ENCODE measurements around the gene RAD51B.

DNA sequence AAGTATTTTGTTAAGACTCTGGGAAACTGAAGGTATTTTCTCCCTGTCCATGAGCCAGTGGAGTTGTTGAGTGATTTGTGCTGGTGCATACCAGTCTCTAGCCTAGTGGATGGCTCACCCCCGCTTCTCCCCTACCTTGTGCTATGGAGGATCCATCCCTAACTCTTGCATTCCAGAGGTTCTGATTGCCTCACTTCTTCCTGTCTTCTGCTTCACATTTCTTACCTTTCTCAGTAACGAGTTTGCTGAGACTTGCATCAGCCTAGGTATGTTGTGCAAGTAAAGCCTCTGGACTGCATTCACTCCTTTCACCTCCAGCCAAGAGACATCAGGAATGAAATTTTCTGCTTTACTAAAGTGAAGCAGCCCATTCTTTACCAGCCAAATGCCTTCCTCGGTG, 581.7 kb downstream of the RAD51B start:
- TF ChIP-seq, protein P1, sequence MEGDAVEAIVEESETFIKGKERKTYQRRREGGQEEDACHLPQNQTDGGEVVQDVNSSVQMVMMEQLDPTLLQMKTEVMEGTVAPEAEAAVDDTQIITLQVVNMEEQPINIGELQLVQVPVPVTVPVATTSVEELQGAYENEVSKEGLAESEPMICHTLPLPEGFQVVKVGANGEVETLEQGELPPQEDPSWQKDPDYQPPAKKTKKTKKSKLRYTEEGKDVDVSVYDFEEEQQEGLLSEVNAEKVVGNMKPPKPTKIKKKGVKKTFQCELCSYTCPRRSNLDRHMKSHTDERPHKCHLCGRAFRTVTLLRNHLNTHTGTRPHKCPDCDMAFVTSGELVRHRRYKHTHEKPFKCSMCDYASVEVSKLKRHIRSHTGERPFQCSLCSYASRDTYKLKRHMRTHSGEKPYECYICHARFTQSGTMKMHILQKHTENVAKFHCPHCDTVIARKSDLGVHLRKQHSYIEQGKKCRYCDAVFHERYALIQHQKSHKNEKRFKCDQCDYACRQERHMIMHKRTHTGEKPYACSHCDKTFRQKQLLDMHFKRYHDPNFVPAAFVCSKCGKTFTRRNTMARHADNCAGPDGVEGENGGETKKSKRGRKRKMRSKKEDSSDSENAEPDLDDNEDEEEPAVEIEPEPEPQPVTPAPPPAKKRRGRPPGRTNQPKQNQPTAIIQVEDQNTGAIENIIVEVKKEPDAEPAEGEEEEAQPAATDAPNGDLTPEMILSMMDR (conservative IDR thresholded peaks at IDR 0.05; ENCODE audit: low read depth, low read length) = no peak
- TF ChIP-seq EZH2 (IDR thresholded peaks at IDR 0.05; ENCODE audit: borderline replicate concordance, low read depth, low read length, poor library complexity, severe bottlenecking) = no peak

Measured in A673 (cell line).